HG03520 (cell line): ENCODE results near the gene FGR.

Experiments used
- ATAC-seq: cut with Tn5 transposase; IDR thresholded peaks from one replicate; pipeline ENCODE4 v1.9.1; 2021; ENCODE audit warnings: mild to moderate bottlenecking, moderate library complexity; ENCODE audit not compliant: unreplicated experiment

Gene FGR

GRCh38 chr1:27590917-27591508, 44.0 kb downstream of the FGR start:
- no peak for ATAC-seq

- ATAC-seq = no peak
Measured at GRCh38 chr1:27589841-27590426, 45.1 kb downstream of the FGR start.

- ATAC-seq = no peak
Measured at GRCh38 chr1:27589441-27589840, 45.5 kb downstream of the FGR start.

DNA sequence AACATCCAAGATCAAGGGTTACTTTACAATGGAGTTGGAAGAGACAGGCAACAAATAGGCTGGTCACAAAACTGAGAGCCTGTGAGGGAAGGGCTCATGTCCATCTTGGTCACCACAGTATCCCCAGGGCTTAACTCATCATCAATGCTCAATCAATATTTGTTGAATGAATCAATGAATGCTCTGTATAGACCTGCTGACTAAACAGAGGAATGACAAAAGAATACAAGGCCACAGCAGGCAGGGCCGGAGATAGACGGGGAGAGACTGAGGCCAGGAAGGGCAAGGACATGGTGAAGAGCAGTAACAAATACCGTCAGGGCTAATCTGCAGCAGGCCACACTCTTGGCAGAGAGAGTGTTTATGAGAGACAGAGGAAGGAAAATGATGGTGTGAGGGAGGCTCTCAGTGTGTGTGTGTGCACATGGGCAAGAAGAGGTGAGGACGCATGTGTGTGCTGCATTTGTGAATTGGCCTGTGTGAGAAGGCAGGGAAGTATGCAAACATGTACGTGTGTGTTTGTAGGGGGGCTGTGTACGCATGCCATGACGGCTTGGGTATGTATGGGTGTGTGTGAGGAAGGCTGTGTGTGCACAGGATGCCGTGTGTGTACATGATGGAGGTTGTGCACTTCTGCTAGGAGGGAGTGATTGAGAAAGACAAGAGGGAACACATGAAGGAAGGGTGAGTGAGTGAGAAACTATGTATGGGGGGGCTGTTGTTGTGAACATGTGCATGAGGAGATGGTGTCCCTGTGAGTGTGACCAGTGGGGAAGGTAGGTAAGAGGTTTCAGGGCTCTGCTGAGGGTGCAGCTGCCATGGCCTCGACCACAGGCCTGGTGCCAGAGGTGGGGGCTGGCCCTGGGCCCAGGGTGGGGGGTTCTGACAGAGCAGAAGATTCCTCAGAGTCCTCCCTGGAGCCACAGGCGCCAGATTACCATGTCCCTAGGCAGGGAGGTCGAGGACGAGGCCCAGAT, 46.4 kb downstream of the FGR start:
- ATAC-seq = no peak

- ATAC-seq = no peak
Measured at GRCh38 chr1:27585684-27586083, 49.3 kb downstream of the FGR start.

DNA sequence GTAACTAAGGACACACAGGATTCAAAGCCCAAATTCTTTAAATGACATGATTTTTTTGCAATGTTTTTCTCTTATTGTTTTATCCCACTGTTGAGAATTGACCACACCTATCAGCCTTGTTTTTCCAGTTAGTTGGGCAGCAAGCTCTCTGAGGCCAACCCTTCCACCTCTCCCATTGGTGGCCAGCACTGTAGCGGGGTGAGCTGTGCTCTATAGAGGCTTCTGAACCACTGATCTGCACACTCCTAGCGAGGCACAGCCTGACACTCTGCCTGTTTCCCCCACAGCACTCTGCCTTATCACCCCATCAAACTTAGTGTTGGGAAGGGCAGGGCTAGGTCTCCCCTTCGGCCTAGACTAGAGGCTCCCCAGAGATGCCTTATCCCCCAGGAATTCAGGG, 50.5 kb downstream of the FGR start:
- no peak for ATAC-seq

GRCh38 chr1:27583479-27583878, 51.5 kb downstream of the FGR start:
- no peak for ATAC-seq

GRCh38 chr1:27581823-27582243, 53.2 kb downstream of the FGR start:
- ATAC-seq = no peak

GRCh38 chr1:27577504-27578188, 57.3 kb downstream of the FGR start:
- ATAC-seq = no peak

GRCh38 chr1:27576806-27577227, 58.2 kb downstream of the FGR start:
- no peak for ATAC-seq

GRCh38 chr1:27575840-27576331, 59.1 kb downstream of the FGR start:
- ATAC-seq = no peak

DNA sequence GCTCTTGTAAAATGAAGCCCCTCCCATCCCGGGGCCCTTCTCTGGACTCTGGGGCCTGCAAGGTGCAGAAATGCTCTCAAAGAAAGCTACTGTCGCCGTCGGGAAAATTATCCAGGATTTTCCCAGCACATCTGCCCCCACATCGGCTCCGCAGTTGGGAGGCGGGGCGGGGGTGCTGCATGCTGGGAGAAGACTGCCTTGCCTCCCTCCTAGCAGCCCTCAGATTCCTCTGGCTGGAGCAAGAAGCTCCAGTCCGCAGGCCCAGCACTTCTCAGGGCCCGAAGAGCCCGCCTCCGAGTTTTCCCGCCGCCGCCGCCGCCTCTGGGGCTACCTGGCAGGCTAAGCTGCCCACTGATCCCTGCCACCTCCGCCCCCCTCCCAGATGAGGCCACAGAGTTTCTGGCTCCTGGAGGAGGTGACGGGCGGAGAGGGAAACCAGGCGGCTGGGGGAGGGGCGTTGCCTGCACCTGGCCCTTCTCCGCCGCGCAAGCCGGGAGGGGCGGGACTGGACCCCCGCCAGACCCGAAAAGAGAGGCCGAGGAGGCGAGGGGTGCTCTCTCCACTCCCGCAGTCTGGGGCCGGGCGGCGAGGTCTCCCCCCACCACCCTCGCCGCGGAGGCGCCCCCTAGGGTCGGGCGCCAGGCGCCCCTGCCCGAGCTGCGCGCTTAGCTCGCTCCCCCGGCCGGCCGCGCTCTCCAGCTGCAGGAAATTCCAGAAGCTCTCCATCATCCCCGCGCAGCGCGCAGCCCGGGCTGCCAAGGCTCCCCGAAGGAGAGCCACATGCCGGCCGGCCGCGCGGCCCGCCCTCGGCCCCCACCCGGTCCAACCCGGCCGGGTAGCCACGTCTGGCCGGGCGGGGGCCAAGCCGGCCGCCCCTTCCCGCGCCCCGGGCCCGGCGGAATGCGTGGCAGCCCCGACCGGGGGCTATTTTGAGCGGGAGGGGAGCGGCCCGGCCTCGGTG, 59.8 kb downstream of the FGR start:
- no peak for ATAC-seq

DNA sequence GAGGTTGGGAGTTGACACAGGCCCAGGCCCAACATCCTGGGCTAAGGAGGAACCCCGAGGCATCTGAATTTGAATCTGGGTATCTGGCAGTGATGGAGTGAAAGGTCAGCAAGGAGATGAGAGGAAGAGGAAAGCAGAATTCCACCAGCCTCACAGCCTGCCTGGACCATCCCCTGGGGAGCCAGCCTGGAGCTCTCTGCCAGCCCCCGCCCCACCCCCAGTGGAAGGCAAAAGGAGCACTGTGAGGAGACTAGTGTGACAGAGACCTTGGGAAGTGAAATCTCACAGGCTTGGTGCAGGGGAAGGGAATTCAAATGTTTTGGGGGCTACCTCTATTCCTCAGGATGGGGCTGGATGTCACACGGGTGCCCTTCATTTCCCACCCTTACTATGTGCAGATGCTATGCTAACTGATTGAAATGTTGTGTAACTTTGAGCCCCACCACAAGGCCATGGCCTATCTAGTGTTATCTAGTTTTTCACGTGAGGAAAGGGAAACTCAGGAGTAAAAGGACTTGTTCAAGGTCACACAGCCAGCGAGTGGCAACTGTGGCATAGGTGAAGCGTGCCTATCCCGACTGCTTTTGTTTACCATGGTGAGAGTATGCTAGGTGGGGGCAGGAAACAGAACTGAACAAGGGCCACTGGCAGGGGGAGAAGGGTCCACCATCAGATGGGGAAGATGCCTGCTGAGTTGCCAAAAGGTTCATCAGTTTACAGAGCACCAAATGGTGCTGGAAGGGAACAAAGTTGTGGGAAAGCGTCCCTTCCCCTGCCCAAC, 60.8 kb downstream of the FGR start:
- no peak for ATAC-seq

GRCh38 chr1:27572679-27573426, 62.1 kb downstream of the FGR start:
- ATAC-seq = no peak

DNA sequence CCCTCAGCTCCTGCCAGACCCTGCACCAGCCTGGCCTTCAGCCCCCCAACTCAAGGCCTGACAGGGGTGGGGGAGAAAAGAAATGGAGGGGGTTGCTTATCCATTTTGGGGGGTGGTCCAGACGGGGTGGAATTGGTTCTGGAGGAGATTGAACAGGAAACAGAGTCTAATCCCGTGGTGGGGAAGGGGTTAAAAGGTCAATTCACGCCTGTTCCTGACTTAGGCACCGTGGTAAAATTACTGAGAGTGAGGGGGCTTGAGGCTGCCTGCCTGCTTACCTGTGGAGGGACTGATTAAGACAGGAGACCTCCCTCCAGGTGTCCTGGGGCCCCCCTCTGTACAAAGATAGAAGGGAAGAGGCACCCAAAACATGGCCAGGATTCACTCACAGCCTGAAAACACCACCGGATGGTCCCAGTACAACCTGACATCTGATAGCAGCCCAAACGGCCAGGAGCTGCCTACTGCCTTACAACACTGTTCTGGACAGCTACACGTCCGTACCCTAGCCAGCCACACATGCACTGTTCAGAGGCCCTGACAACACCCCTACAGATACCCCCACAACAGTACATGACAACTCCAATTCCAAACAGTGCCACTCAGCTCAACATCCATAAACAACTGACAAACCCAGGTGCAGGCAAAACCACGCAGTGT, 62.8 kb downstream of the FGR start:
- ATAC-seq = no peak

DNA sequence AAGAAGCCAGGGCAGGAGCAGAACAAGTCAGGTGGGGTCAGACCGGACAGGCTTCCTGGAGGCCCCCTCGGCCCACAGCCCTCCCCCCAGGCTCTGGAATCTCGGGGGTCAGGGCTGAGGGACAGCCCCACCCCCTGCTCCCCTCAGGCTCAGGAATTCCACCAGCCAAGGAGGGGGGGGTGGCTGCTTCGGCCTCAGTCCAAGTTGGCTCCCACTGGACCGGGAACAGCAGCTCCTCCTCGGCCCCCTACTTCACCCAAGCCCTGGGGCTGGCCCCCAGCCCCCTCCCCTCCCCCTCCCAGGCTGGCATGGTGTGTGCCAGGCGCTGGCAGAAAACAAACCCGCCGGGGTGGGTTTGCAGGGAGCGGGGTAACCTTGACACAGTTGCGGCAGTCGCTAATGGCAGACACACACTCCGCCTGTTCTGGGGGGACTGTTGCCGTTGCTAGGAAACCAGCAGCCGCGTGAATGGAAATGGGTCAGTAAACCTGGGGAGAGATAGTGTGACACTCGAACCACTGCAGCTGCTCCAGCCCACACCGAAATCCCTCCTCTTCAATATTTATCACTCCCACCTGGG, 63.5 kb downstream of the FGR start:
- no peak for ATAC-seq

DNA sequence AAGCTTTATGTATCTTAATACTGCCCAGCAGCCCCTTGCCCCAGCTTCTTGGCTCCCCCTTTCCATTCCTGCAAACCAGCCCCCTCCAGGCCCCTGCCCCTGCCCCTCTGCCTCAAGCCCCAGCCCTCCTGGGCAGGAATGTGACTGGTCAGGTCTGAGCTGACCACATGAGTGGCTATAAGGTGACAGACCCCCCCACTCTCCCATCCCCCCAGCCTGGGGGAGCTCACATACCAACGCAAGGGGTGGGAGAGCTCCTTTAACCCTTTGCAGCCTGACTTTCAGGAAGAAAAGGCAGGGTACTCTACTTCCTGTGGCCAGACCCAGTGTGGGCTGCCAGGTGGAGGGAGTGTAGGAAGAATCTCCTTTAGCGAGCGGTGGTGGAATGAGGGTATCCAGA, 64.2 kb downstream of the FGR start:
- no peak for ATAC-seq

- ATAC-seq = no peak
Measured at GRCh38 chr1:27570356-27570755, 64.6 kb downstream of the FGR start.
